D721Med (cell line): ENCODE results near the gene MSI2.

Experiments used
- DNase-seq: peaks from one replicate; pipeline ENCODE4 v3.0.0; 2011; ENCODE audit warnings: low spot score; ENCODE audit not compliant: insufficient read length
- FAIRE-seq: peaks from 2 replicates; lab custom pipeline; 2011; peaks lifted over from hg19 to GRCh38; lab: Jason Lieb, UNC
- TF ChIP-seq, protein P1 (sequence below): IDR thresholded peaks from 2 replicates; pipeline ENCODE4 v1.5.1; 2012; ENCODE audit warnings: mild to moderate bottlenecking, control low read depth; ENCODE audit not compliant: insufficient read depth; ENCODE audit errors: missing control alignments

MSI2 gene

DNA sequence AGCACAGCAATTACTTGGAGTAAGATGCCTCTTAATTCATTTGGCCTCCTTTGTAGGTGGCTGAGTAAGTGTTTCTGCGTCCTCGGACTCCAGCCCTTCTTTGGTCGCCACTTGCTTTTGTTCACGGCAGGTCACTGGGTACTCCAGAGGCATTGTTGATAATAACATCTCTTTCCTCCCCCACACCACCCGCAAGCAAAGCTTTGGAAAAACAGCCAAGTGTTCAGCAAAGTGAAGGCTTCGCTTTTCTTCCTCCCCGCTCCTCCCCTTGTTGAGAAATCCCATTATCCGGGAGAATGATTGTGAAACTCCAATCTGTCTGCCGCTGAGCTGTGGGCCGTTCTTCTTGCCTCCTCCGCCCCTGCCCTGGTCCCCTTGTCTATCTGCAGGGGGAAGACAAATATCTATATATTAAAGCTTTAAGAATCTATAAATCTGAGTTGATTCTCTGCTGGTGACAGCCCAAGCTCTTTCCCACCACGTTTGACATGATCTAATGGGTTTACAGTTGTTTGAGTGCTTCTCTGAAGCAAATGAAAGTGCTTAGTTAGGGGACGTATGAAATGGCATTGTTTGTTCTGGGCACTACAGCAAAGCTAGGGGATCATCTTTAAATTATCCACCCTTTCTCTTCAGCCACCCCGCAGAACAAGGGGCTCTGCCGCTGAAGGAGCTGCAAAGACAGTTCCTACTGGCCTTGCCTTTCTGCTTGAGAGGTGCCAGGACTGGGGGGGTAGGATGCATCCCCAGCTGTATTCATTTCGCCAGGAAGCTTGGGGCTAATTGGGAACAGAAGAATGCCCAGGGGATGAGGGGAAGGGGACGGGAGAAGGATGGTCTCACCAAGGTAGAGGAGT, 321.7 kb downstream of the MSI2 start:
- TF ChIP-seq, protein P1, sequence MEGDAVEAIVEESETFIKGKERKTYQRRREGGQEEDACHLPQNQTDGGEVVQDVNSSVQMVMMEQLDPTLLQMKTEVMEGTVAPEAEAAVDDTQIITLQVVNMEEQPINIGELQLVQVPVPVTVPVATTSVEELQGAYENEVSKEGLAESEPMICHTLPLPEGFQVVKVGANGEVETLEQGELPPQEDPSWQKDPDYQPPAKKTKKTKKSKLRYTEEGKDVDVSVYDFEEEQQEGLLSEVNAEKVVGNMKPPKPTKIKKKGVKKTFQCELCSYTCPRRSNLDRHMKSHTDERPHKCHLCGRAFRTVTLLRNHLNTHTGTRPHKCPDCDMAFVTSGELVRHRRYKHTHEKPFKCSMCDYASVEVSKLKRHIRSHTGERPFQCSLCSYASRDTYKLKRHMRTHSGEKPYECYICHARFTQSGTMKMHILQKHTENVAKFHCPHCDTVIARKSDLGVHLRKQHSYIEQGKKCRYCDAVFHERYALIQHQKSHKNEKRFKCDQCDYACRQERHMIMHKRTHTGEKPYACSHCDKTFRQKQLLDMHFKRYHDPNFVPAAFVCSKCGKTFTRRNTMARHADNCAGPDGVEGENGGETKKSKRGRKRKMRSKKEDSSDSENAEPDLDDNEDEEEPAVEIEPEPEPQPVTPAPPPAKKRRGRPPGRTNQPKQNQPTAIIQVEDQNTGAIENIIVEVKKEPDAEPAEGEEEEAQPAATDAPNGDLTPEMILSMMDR = no peak
- FAIRE-seq = peak; percentile 21
- no peak for DNase-seq

DNA sequence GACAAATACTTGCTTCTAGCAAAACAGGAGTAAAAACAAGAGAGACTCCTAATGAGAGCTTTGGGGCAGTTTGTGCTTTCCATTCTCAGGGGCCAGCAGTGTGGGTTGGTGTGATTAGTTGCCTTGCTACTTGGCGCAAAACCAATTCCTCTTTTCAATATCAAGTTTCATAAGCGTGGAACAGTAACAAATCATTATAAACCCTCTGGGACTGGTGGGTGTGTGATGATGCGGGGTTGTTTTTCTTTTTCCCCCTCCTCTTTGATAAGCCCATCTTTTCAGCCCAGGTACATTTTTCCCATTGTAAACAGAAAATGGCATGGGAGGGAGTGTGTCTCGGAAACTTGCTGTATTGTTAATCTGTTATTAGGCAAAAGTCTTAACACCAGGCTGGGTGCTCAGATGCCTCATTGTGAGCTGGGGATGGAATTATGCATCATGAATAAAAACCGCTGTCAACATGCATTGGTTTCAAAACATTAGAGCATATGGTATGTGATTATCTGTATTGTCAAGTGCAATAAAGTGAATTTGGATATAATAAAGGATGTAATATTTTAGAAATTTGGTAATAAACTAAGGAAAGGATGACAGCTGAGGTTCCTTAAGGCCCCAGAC, 322.4 kb downstream of the MSI2 start:
- FAIRE-seq = no peak
- TF ChIP-seq, protein P1 = no peak
- no peak for DNase-seq

DNA sequence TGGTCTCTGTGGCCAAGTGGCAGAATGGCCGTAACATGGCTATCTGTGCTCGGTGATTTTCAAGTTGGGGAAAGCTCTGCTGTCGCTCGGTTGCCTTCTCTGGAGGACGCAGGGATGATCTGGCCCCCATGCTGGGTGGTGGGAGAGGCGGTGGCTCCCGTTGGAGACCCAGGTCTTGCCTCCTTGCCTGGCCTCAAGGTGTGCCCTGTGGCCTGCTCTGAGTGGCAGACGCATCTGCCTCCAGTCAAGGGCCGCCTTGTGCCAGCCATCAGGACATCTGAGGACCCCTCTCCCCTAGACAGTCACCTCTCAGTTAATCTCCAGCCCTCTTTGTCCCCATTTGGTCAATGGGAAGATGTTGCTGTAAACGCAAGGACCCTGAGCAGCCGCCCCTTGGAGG, 322.9 kb downstream of the MSI2 start:
- TF ChIP-seq, protein P1 = no peak
- FAIRE-seq (no peak), DNase-seq (no peak)

DNA sequence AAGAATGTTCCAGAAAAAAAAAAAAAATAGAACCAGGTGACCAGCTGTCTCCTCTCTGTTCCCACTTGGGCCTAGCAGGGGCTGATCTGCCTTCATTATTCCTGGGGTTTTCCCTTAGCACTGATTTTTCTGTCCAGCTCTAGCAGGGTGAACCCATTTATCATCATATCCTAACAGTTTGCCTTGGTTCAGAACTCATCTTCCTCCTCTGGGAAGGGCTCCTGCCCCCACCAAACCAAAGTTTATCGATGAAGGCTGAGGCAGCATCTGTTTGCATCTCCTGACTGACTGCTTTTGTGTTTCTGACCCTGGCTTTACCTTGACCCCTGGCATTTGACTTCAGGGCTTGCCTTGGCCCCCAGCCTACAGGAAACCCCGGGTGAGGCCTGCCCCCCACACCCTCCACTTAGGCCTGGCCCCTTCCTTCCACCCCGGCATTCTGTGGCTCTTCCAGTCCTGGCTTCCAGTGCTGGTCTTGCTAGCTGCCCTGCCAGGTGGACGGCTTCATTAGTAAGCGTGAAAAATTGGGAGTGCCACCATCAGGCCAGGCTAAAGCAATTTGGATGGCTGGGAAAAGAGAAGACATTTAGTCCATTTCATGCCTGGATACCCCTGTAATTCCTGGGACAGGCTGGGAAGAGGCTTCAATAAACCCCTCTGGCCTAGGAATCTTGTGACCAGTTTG, 323.9 kb downstream of the MSI2 start:
- TF ChIP-seq, protein P1 = no peak
- peak; percentile 16 for FAIRE-seq
- DNase-seq = no peak

DNA sequence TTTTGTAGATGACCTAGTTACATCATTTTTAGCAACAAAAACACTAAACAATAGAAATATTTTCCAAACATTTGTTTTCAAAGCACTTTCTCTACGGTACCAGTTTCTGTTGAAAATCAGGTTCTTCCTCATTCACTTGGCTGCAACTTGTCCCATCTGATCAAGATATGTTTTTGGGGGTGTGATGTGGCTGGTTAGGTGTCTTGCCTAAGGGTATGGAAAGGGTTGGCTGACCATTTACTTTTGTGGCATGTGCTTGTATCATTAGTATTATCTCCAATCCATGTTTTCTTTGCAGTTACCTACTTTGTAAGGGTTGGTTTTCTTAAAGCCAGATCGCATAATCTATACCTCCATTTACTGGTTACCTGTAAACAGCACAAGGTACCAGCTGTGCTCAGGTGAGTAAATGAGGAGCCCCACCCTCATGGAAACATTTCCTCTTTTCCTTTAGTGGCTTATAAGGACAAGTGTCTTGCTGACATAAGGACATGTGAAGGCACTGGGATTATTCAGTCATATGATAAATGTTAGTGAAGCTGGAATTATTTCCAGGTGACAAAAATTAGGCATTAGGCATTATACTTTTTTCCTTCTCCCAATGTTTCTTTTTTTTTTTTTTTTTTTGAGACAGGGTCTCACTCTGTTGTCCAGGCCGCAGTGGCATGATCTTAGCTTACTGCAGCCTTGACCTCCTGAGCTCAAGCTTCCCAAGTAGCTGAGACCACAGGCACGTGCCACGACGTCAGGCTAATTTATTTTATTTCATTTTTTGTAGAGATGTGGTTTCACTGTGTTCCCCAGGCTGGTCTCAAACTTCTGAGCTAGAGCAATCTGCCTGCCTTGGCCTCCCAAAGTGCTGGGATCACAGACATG, 326.8 kb downstream of the MSI2 start:
- DNase-seq (no peak), FAIRE-seq (peak; percentile 35)
- TF ChIP-seq, protein P1 = no peak

DNA sequence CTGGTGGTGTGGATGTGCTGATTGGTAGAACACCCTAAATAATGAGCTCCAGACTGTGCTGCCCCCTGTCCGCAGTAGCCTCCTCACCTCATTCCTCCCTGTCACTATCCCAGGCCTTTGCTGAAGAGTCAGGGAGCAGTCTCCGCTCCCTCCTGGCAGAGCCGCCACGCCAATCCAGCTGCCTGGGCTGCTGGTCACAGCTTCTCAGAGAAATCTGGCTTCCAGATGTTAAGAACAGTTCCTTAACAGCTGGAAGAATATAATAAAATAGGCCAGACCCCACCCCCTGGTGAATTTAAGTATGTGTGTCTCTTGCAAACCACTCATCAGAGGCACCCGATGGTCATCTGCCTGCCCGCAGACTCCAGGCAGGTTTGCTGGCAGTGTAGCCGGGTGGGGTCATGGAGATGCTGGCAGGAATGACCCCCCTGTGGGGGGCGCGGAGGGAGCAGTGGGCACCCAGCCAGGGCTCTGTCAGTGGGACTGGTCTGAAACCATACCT, 327.8 kb downstream of the MSI2 start:
- TF ChIP-seq, protein P1 = no peak
- DNase-seq (no peak), FAIRE-seq (no peak)
